SK-N-SH (cell line): ENCODE results near the gene BAD. TPM values are rescaled to one million over a fixed set of nuclear protein-coding genes. Genes with fewer than 3 reads are reported as not detected.
A peak's percentile ranks its signal among the peaks of the same experiment; 100 is the strongest.

Source experiments
- CTCF ChIA-PET: fragments of 300-600, 350-600 bp; formaldehyde crosslinking; extraction: SDS; loops from one replicate; lab custom pipeline; 2021; lab: Yijun Ruan, JAX
- POLR2A ChIA-PET: fragments of 350-600 bp; sonication (Branson Sonifier 250); formaldehyde crosslinking; extraction: SDS; loops from one replicate; lab custom pipeline; 2020; ENCODE audit warnings: antibody characterized with exemption, inconsistent platforms; lab: Yijun Ruan, JAX
- DNase-seq: peaks from one replicate; pipeline ENCODE4 v3.0.0; 2012
- H2AFZ ChIP-seq: fragments of 200-600 bp; sonication (generic); 2 replicates; pipeline ENCODE4 v1.8.1; 2016; ENCODE audit warnings: antibody characterized with exemption, mild to moderate bottlenecking, low read depth
- H3F3A ChIP-seq: fragments of 200-600 bp; sonication (generic); replicated peaks from 2 replicates; pipeline ENCODE3; 2016; ENCODE audit warnings: antibody characterized with exemption, mild to moderate bottlenecking; ENCODE audit not compliant: insufficient read depth
- H3K27ac ChIP-seq, 2 experiments: fragments of 200-500 bp in 1 of 2; fragments of 200-600 bp in 1 of 2; sonication (Bioruptor generic) in 1 of 2; sonication (generic), shearing (Covaris generic) in 1 of 2; 2 replicates each; pipeline versions ENCODE4 v1.5.1 to v1.6.1; 2014 to 2016; ENCODE audit warnings: low read depth in 2 of 2, inconsistent platforms in 1 of 2, low read length in 1 of 2, mild to moderate bottlenecking in 1 of 2, mixed read lengths in 1 of 2
- H3K27me3 ChIP-seq: fragments of 200-600 bp; sonication (generic), shearing (Covaris generic); 2 replicates; pipeline ENCODE4 v1.6.1; 2016; ENCODE audit warnings: mixed run types; ENCODE audit not compliant: insufficient read depth
- H3K36me3 ChIP-seq, 2 experiments: fragments of 200-500 bp in 1 of 2; fragments of 200-600 bp in 1 of 2; sonication (Bioruptor generic) in 1 of 2; sonication (generic) in 1 of 2; replicated peaks in 1 of 2; 2 replicates each; pipeline versions ENCODE3 to v1.5.1; 2014 to 2016; ENCODE audit warnings: low read length in 1 of 2, mild to moderate bottlenecking in 1 of 2; ENCODE audit not compliant: insufficient read depth in 2 of 2, control insufficient read depth in 1 of 2
- H3K4me1 ChIP-seq, 2 experiments: fragments of 200-500 bp in 1 of 2; fragments of 200-600 bp in 1 of 2; sonication (Bioruptor generic) in 1 of 2; sonication (generic), shearing (Covaris generic) in 1 of 2; 2 replicates each; pipeline versions ENCODE4 v1.5.1 to v1.6.1; 2014 to 2016; ENCODE audit warnings: low read depth in 1 of 2, low read length in 1 of 2, mixed run types in 1 of 2; ENCODE audit not compliant: insufficient read depth in 2 of 2, control insufficient read depth in 1 of 2
- H3K4me2 ChIP-seq: fragments of 200-600 bp; sonication (generic), shearing (Covaris generic); 2 replicates; pipeline ENCODE4 v1.6.1; 2017; ENCODE audit warnings: mixed run types
- H3K4me3 ChIP-seq, 2 experiments: fragments of 200-500 bp in 1 of 2; fragments of 200-600 bp in 1 of 2; sonication (Bioruptor generic) in 1 of 2; sonication (generic), shearing (Covaris generic) in 1 of 2; 2 replicates each; pipeline versions ENCODE4 v1.5.1 to v1.8.1; 2014 to 2016; ENCODE audit warnings: low read depth in 2 of 2, inconsistent platforms in 1 of 2, low read length in 1 of 2, mild to moderate bottlenecking in 1 of 2, mixed read lengths in 1 of 2, moderate library complexity in 1 of 2
- H3K79me2 ChIP-seq: fragments of 200-600 bp; sonication (generic); 2 replicates; pipeline ENCODE4 v1.8.1; 2017; ENCODE audit warnings: mild to moderate bottlenecking; ENCODE audit not compliant: insufficient read depth
- H3K9ac ChIP-seq: fragments of 200-600 bp; sonication (generic); 2 replicates; pipeline ENCODE4 v1.6.1; 2017; ENCODE audit warnings: mixed run types
- H3K9me2 ChIP-seq: fragments of 200-600 bp; sonication (generic); 2 replicates; pipeline ENCODE4 v1.6.1; 2017; ENCODE audit warnings: mixed run types
- H3K9me3 ChIP-seq: fragments of 200-600 bp; sonication (generic); 2 replicates; pipeline ENCODE4 v1.6.1; 2017; ENCODE audit warnings: mixed run types, mild to moderate bottlenecking, moderate library complexity
- H4K20me1 ChIP-seq: fragments of 200-600 bp; sonication (generic); 2 replicates; pipeline ENCODE4 v1.6.1; 2017; ENCODE audit warnings: mild to moderate bottlenecking, mixed run types; ENCODE audit not compliant: insufficient read depth
- EP300 ChIP-seq, 2 experiments: IDR thresholded peaks; 2 replicates each; pipeline versions ENCODE4 v1.4.0 to v1.6.1; 2012; ENCODE audit warnings: borderline replicate concordance in 1 of 2, low read depth in 1 of 2, low read length in 1 of 2
- EZH2phosphoT487 ChIP-seq: fragments of 200-600 bp; sonication (generic); IDR thresholded peaks from 2 replicates; pipeline ENCODE4 v1.6.1; 2017; ENCODE audit warnings: low read depth, mixed run types, mild to moderate bottlenecking, antibody characterized with exemption, moderate library complexity, borderline replicate concordance
- FOXM1 ChIP-seq: IDR thresholded peaks from 2 replicates; pipeline ENCODE4 v1.4.0; 2012; ENCODE audit warnings: low read depth, mild to moderate bottlenecking
- GABPA ChIP-seq: IDR thresholded peaks from 2 replicates; pipeline ENCODE4 v1.4.0; 2012; ENCODE audit warnings: low read depth, mild to moderate bottlenecking
- NRF1 ChIP-seq: IDR thresholded peaks from 2 replicates; pipeline ENCODE4 v1.6.1; 2012; ENCODE audit warnings: low read depth, mild to moderate bottlenecking, low read length
- RCOR1 ChIP-seq: fragments of 150-350 bp; IDR thresholded peaks from 2 replicates; pipeline ENCODE4 v1.6.1; 2017; ENCODE audit warnings: antibody characterized with exemption, low read length
- RXRA ChIP-seq: IDR thresholded peaks from 2 replicates; pipeline ENCODE4 v1.4.0; 2012; ENCODE audit warnings: low read depth, mild to moderate bottlenecking, borderline replicate concordance
- TAF1 ChIP-seq: IDR thresholded peaks from 2 replicates; pipeline ENCODE4 v1.6.1; 2012; ENCODE audit warnings: low read depth, mild to moderate bottlenecking, low read length, moderate library complexity, borderline replicate concordance
- TEAD4 ChIP-seq: IDR thresholded peaks from 2 replicates; pipeline ENCODE4 v1.4.0; 2012; ENCODE audit warnings: mild to moderate bottlenecking, borderline replicate concordance; ENCODE audit not compliant: insufficient read depth
- WGBS: methylation state at CpG from one replicate; pipeline ENCODE4 v1.1.6; 2017; ENCODE audit warnings: low lambda C conversion rate; 5-methylcytosine and 5-hydroxymethylcytosine counted together
- polyA plus RNA-seq, 3 experiments: library from polyadenylated mRNA; depleted of rRNA; stranded (reverse); fragments of >200 nt; gene quantifications; 2 replicates each; pipeline ENCODE4 v1.2.3, GENCODE V29; 2012
- TF ChIP-seq, protein P1 (sequence below): IDR thresholded peaks from 2 replicates; pipeline ENCODE4 v1.6.1; 2012; ENCODE audit warnings: mild to moderate bottlenecking, low read depth, low read length, moderate library complexity
- TF ChIP-seq, protein P2 (sequence below): IDR thresholded peaks from 2 replicates; pipeline ENCODE4 v1.4.0; 2012; ENCODE audit warnings: low read depth, borderline replicate concordance

The BAD gene
- polyA plus RNA-seq, 1 of the 3 experiments (the other 2 are of a cell fraction) = 80.9 TPM

DNA sequence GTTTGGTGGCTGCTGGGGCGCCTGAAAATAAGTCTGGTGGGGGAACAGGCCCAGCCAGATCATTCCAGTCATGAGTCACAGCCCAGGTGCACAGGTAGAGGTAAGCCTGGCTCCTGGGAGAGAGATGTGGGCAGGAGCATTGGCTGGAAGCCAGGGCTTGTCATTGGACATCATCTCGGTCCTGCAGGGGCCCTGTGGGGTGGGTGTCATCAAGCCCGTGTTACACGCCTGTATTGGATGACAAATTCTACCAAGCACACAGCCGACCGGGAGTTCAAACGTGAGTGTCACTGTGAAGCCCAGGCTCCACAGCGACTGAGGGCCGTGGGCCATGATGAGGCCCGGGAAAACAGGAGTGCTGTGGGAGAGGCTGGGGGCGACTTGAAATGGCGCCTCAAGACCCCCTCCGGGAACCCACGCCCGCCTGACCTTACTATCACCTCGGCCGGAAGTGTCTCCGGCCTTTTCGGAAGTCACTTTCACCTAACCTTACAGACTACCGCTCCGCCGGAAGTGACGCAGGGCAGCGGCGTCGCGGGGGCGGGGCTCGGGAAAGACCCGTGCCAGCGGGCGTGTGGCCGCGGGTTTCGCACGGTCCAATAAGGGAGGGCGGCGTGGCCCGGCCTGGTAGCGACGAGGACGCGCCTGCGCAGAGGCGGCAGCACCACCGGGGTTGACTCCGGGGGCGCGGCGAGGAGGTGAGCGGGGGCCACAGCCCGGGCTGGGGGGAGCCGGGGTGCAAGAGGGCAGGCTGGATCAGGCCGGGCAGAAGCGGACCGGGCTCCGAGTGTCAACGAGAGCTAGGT lies 43.8 kb downstream of the BAD start, which contains the start of gene FKBP2 (continued):
- TF ChIP-seq, protein P1, sequence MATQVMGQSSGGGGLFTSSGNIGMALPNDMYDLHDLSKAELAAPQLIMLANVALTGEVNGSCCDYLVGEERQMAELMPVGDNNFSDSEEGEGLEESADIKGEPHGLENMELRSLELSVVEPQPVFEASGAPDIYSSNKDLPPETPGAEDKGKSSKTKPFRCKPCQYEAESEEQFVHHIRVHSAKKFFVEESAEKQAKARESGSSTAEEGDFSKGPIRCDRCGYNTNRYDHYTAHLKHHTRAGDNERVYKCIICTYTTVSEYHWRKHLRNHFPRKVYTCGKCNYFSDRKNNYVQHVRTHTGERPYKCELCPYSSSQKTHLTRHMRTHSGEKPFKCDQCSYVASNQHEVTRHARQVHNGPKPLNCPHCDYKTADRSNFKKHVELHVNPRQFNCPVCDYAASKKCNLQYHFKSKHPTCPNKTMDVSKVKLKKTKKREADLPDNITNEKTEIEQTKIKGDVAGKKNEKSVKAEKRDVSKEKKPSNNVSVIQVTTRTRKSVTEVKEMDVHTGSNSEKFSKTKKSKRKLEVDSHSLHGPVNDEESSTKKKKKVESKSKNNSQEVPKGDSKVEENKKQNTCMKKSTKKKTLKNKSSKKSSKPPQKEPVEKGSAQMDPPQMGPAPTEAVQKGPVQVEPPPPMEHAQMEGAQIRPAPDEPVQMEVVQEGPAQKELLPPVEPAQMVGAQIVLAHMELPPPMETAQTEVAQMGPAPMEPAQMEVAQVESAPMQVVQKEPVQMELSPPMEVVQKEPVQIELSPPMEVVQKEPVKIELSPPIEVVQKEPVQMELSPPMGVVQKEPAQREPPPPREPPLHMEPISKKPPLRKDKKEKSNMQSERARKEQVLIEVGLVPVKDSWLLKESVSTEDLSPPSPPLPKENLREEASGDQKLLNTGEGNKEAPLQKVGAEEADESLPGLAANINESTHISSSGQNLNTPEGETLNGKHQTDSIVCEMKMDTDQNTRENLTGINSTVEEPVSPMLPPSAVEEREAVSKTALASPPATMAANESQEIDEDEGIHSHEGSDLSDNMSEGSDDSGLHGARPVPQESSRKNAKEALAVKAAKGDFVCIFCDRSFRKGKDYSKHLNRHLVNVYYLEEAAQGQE = 0 out of 2 replicates have a peak, but pooled peaks have one; percentile 16
- TF ChIP-seq GABPA (peak; percentile 89), RCOR1 (no peak), FOXM1 (peak; percentile 84), EP300 (IDR thresholded peaks at IDR 0.05; ENCODE audit: borderline replicate concordance in 1 of 2, low read depth in 1 of 2, low read length in 1 of 2) (no peak), TEAD4 (no peak), RXRA (peak; percentile 52; the same call in 1 of the 2 replicates), EZH2phosphoT487 (no peak)

- Histone ChIP-seq H2AFZ (no peak overlapping the region), H3K9me3 (no peaks in the 10 kb centered on the region), H3K79me2 (peaks cover 43% of the 10 kb centered on the region), H3K27me3 (no peaks in the 10 kb centered on the region), H3K4me3 (peak overlapping the region; percentile 64 to 92), H3K4me2 (peak overlapping the region; percentile 93), H3K9me2 (no peaks in the 10 kb centered on the region), H3K27ac (peak overlapping the region; percentile 94 to 98), H3K9ac (peak overlapping the region; percentile 83; the same call in 1 of the 2 replicates), H3K4me1 (peaks cover 16 to 40% of the 10 kb centered on the region in 2 experiments; a peak in 2 of 4 replicates), H4K20me1 (no peaks in the 10 kb centered on the region), H3F3A (peaks cover 28% of the 10 kb centered on the region), H3K36me3 (peaks cover 10 to 30% of the 10 kb centered on the region in 2 experiments)
- no peak for DNase-seq
- POLR2A ChIA-PET = interaction anchor here (0.7 kb wide), 1 partner anchor 26 kb away, joined by 3 read pairs; no protein-coding TSS in a partner anchor
- TF ChIP-seq TAF1 (no peak), NRF1 (no peak), GABPA (no peak)
- TF ChIP-seq, protein P2, sequence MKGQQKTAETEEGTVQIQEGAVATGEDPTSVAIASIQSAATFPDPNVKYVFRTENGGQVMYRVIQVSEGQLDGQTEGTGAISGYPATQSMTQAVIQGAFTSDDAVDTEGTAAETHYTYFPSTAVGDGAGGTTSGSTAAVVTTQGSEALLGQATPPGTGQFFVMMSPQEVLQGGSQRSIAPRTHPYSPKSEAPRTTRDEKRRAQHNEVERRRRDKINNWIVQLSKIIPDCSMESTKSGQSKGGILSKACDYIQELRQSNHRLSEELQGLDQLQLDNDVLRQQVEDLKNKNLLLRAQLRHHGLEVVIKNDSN = no peak
- WGBS = 81% methylated on average over 11 of the region's 11 CpGs
- CTCF ChIA-PET = interaction anchor here (0.6 to 1.5 kb wide), 2 partner anchors 13 to 35 kb away, joined by 3 to 4 read pairs; no protein-coding TSS in a partner anchor
These were observed 44.6 kb downstream of the BAD start for GRCh38 chr11:64239662-64240434.
